Stimulated activated CD4-positive, alpha-beta T cell treated with anti-CD3 and anti-CD28 coated beads, Interleukin-15, amount 100 ng/mL, for 24 hours (primary cell): ENCODE measurements around the gene HTR2C.
"Not testable (repeated sequence)": the region's sequence is repeated elsewhere in the genome, so short reads cannot be mapped to it uniquely, and the experiment has no call there.

ENCODE experiments used
- DNase-seq: peaks from one replicate; pipeline ENCODE4 v3.0.0-alpha.2; 2020

The HTR2C gene

DNA sequence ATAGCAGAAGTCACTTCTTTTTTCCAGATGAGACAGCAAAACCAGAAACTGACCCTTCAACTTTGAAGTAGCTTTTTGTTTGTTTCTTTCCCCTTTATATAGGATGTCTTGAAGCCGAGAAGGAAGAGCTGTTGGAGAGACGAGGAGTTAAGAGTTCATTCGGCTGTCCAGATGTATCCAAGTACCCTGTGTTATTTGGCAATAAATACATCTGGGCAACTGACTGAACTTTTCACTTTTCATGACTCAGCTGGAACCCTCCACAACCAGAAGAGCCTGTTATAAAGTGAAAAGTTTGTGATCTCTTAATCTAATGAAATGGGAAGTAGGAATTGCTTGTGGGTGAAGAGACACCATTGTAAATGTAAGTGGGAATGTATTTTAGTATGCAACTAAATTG is 131.2 kb downstream of the HTR2C start:
- DNase-seq, result no peak

DNA sequence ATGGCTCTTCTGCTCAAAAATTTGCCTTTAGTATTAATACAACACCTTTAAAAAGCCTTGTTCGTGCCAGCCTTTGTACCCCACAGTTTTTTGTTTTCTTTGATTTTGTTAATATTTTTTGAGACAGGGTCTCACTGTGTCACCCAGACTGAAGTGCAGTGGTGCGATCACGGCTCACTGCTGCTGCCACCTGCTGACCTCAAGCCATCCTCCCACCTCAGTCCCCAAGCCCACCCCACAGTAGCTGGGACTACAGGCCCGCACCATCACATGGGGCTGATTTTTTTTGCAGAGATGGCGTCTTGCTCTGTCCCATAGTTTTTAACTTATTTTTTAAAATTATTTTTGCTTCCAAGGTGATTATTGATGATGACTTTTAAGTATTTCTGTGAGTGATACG is 134.0 kb downstream of the HTR2C start:
- DNase-seq, result no peak

DNA sequence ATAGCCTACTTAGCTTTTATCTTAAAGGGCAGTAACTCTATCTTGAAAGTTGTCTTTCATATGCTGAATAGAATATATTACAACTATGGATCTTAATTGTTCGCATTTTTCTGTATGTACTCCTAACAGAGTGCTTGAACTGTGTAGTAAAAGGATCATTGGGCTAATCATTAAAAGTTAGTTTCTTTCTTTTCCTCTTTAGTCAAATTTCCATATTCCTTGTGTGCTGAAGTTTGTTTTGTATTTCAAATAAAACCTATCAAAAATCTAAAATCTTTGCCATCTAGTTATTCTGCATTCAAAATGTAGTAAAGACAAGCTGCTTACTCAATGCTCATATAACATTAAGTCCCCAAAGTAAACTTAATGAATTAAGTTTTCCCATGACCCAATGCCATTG is 182.7 kb downstream of the HTR2C start:
- DNase-seq, result no peak

DNA sequence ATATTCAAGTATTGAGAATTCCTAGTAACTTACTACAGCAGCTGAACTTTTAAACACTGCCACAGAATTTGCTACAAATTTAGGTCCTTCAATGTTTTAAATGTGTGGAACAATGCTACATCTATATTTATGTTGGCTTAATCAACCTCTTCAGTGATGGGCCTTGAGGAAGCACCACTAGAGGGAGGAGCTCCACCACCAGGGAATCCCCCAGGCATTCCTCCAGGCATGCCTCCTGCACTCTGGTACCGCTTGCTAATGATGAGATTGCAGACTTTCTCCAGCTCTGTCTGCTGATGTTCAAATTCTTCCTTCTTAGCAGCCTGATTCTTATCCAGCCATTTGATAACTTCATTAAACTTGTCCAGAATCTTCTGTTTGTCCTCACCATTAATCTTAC is 190.8 kb downstream of the HTR2C start:
- DNase-seq, result no peak

DNA sequence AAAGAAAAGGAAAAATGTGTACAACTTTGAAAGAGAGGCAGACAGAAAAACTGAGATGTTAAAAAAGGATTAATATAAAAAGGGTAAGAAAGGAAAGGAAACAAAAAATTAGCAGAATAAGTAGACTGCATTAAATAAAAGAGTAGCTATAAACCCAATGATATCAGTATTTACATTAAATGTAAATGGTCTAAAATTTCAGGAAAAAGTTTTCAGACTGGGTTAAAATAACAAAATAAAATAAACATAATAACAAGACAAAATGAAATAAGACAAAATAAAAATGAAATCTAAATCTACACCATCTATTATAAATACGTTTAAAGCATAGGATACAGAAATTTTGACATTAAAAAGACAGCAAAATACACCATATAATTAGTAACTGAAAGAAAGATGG is 199.0 kb downstream of the HTR2C start:
- no peak for DNase-seq

DNA sequence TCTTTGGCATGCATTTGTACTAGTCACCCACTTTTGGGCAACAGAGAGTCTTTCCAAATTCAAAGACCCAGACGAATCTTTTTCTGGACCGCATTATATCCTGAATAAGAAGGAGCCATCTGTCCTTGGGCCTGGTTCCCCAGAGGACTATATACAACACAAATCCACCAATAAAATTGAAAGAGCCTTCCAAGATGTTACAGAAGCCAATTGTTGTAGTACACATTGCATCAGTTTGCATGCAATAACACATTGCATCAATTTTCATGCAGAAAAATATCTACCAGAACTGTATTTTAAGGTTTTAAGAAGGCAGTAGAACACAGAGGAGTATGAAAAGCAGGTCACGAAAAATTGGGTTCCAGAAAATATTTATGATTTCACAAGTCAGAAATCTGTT is 203.2 kb downstream of the HTR2C start:
- DNase-seq, result no peak

DNA sequence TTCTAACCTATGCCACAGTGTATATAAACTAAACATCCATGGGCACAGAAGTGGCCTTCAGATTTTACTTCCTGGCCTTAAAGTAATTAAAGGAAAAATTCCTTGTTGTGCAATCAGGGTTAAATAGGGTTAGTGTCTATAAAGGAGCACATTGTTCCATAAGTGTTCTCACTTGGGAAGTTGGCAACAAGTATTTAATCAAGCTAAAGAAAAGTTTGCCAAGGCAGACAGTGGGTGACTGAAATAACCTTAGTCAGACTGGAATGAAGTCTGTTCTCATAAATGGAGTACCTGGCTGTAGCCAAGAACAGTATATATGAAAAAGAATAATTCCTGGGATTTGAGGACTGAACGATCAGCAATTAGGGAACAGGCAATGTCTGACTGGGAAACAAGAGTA is 213.6 kb downstream of the HTR2C start:
- no peak for DNase-seq

DNA sequence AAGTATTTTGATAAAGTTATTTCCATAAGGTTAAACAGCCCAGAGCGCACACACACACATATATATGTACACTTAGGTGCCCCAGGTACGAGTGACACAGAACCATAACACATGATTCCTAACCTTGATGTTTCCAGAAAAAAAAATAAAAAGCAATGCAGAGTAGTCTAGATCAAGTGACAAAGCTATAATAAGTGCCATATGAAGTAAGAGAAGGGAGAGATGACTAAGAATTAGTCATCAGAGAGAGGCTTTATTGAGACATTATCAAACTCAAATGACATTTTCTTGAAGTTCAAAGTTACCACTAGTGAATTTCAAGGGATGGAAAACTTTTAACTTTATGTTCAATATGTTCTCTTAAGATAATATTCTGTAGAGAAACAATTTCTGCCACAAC is 215.0 kb downstream of the HTR2C start:
- no peak for DNase-seq

DNA sequence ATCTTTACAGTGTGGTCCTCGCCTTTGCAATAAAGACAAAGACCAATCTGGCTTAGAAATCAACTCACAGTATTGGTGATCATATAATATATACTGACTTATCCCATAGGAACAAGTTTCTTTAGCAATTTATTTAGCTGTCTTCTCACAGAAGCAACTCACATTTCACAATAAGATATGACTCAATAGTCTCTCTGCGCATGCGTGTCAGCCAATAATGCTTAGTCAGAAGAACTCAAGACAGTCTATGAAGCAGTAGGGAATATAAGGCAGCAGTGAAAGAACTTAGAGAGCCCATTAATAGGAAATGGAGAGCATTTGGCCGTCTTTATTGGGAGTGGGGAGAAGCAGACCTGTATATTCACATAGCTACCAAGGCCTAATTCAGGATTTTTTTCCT is 216.8 kb downstream of the HTR2C start:
- no peak for DNase-seq

DNA sequence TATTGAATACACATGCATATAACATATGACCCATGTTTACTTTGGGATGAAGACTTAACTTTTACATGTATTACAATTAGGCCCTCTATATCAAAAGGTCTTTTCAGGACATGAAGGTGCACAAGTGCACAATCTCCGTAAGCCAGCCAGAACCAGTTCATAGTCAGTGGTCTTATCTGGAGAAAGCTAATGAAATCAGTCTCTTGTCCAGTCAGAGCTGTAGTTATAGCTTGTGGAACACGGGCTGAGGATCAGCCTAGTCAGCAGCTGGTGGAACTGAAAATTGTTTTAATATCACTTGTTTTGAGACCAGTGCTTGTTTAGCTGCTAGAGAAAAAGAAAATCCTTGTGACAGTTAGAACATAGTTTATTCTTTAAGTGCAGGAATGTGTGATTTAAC is 235.6 kb downstream of the HTR2C start:
- no peak for DNase-seq

DNA sequence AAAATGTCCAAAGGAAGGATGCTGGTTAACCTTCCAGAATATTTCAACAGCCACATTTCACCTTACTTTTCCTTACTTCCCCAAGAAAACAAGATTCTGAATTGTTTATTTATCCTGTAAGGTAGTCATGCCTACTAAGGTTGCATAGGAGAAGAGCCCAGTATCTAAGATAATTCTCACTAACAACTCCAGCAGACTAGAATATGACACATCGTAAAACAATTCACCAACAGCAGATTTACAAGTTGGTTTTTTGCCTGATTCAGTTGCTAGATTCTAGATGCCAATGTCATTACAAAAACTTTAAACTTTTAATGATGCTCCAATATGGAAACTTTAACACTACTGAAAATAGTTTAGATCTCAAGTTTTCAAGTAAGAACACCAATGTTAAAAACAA is 257.2 kb downstream of the HTR2C start:
- DNase-seq, result no peak

DNA sequence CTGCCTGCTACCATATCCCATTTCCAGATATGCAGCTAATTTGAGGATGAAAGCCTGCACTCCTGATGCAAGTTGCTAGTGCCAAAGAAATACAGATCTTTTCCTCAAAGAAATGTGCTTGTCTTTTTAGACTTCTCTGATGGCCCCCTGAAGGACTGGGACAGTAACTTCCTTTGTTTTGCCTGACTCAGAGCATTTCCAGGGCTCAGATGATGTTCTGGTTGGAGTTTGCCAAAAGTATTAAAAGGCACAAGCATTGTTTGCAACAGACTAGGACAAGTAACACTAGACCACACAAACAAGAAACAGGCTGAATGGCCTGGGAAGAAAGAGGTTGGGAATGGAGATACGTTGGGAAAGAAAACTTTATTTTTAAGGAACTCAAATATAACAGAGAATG is 258.3 kb downstream of the HTR2C start:
- DNase-seq, result no peak

DNA sequence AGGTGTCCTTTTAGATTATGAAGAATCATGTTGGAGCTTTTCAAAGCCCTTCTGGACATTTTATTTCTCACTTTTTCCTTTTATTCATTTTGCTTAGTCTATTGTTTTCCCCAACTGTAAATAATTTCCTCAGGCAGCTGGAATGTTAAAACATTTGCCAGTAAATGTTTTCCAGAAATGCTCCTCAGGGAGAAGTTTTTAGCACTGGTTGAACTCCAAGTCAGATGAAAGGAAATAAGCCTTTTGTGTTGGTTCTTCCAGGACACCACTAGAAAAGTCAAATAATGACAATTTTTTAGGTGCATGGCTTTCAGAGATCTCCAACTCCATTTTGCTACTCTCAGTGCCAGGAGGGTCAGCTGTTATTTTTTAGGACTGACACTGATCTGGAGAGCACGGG is 305.6 kb downstream of the HTR2C start:
- no peak for DNase-seq

DNA sequence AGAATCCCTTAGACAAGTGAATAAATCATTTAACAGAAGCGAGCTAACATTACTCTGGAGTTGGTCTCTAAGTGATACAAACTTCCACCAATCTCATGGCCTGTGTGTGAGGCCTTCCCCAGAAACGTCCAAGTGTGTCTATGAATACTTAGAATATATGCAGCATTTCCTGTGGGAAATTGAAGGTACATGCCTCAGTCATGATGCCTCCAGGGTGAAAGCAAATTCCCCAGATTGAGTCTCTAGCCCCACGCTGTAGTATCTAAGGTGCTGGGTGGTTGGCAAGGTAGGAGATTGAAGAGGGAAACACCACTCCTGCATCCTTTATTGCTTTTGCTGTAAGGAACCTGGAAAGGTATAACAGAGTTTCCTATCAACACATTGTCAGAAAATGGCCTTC is 319.7 kb downstream of the HTR2C start:
- DNase-seq, result no peak

DNA sequence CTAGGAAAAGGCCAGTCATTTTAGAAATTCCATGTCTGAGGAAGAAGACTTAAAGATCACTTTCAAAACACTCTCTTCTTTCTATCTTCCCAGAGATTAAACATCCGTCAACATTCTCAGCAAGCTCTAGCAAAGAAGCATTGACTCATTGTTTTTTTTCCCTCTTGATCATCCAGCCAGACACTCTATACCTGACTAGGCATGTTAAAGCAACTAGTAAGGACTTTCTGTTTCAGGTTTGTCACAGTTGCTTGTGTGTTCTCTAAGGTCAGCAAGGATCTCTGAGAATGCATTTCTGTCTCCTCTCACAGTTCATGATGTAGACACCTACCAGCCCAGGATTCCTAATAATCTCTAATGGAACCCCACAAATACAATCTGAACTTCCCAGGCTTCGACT is 321.4 kb downstream of the HTR2C start:
- no peak for DNase-seq

DNA sequence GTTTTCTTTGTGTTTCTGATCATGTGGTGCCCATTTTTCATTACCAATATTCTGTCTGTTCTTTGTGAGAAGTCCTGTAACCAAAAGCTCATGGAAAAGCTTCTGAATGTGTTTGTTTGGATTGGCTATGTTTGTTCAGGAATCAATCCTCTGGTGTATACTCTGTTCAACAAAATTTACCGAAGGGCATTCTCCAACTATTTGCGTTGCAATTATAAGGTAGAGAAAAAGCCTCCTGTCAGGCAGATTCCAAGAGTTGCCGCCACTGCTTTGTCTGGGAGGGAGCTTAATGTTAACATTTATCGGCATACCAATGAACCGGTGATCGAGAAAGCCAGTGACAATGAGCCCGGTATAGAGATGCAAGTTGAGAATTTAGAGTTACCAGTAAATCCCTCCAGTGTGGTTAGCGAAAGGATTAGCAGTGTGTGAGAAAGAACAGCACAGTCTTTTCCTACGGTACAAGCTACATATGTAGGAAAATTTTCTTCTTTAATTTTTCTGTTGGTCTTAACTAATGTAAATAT is 323.2 kb downstream of the HTR2C start:
- DNase-seq, result no peak

DNA sequence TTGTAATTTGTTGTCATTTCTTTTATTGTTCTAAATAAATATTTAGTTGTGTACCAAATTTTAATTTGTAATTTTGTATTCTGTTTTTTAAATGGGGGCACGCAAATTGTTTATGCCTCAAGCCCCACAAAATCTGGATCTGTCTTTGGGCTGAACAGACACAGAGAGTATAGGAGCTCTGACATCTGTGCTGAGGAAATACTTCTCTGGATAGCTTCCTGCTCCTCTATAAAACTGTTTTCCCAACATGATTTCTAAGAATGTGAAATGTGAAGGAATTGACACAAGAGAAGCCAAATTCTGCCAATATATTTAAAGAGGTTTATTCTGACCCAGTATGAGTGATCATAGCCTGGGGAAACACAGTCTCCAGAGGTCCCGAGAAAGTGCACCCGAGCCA is 340.5 kb downstream of the HTR2C start:
- no peak for DNase-seq

DNA sequence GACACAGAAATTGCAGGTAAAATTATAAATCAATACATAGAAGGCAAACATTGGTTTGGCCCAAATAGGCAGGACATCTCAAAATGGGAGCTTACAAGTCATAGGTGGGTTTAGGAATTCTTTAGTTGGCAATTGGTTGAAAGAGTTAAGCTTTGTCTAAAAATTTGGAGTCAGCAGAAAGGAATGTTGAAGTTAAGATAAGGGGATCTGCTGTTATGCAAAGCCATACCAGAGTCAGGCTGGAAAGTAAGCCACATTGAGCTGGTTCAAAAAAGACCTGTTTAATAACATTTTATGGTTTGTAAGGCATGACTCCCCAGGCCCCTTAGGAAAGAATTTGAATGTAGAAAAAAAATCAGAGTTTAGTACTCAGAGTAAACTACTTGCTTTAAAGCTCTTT is 341.0 kb downstream of the HTR2C start:
- DNase-seq, result no peak

DNA sequence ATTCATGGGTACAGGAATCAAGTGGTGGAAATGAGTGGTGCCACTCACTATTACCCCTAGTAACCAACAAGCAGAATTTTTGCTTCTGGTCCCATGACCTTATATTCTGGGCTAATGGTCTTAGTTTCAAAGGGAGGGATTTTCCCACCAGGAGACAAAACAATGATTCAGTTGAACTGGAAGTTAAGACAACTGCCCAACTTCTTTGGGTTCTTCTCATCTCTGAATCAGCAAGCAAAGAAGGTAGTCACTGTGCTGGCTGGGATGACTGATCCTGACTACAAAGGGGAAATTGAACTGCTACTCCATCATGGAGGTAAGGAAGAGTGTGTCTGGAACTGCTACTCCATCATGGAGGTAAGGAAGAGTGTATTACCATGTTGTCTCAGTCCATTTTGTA is 346.3 kb downstream of the HTR2C start:
- no peak for DNase-seq

DNA sequence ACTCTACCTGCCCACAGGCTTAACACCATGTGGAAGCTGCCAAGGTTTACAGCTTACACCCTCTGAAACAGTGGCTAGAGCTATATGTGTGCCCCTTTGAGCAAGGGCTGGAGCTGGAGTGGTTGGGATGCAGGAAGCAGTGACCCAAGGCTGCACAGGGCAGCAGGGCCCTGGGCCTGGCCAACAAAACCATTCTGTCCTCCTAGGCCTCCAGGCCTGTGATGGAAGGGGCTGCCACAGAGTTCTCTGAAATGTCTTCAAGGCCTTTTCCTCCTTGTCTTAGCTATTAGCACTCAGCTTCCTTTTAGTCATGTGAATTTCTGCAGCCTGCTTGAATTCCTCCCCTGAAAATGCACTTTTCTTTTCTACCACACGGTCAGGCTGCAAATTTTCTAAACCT is 348.7 kb downstream of the HTR2C start:
- no peak for DNase-seq

DNA sequence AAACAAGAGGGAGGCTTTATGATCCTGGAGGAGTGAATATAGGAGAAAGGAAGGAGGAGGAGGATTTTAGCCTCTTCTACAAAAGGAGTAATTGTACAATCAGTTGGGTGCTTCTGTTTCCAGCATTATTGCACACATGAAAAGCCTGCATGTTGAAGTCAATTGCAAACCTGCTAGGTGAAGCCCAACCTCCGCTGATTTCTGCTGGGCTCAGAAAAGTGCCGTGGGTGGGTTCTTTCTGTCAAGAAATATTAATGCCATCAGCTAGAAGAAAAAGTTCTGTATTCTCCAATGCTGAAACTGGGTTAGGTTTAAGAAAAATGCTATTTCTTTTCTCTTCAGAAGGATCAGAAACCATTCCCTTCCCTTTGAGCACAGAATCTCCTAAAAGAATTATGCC is 349.4 kb downstream of the HTR2C start:
- not testable (repeated sequence) for DNase-seq

DNA sequence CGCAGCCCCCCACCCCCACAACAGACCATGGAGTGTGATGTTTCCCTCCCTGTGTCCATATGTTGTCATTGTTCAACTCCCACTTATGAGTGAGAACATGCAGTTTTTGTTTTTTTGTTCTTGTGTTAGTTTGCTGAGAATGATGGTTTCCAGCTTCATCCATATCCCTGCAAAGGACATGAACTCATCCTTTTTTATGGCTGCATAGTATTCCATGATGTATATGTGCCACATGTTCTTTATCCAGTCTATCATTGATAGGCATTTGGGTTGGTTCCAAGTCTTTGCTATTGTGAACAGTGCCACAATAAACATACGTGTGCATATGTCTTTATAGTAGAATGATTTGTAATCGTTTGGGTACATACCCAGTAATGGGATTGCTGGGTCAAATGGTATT is 353.2 kb downstream of the HTR2C start:
- not testable (repeated sequence) for DNase-seq

DNA sequence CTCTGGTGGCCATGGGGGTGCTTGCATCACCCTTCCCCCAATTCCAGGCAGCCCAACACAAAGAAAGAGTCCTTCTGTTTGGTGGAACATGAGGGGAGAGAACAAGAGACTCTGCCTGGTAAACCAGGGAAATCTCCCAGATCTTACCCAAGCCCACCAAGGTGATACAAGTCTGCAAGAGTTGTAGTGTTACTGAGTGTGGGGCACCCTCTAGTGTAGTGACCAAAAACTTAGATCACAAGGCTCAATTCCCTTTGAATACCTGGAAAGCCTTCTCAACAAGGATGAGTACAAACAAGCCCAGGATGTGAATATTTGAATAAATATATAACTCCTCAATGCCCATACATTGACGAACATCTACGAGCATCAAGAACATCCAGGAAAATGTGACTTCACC is 368.8 kb downstream of the HTR2C start:
- DNase-seq, result no peak
